GM18505 (cell line): Measurements from ENCODE around the gene NPHP1.
A peak's percentile ranks its signal among the peaks of the same experiment; 100 is the strongest.
"Not testable (repeated sequence)": the region's sequence is repeated elsewhere in the genome, so short reads cannot be mapped to it uniquely, and the experiment has no call there.

Source experiments
- ATAC-seq: cut with Tn5 transposase; IDR thresholded peaks from one replicate; pipeline ENCODE4 v1.9.1; 2021; ENCODE audit not compliant: unreplicated experiment
- POLR2A ChIP-seq: IDR thresholded peaks from 4 replicates; pipeline ENCODE4 v1.6.1; 2011; ENCODE audit warnings: borderline replicate concordance; ENCODE audit not compliant: insufficient read depth, insufficient read length; ENCODE audit errors: extremely low read depth

NPHP1 gene

GRCh38 chr2:110204408-110205385, at the start of gene NPHP1:
Gene NPHP1, minus strand, starts transcription at chr2:110205013. Its CDS starts 45 bp downstream, at chr2:110204968.
- peak; percentile 97 for ATAC-seq
- TF ChIP-seq POLR2A: peak; percentile 77

GRCh38 chr2:110248081-110248795, 43.4 kb upstream of the NPHP1 start:
- not testable (repeated sequence) for ATAC-seq

GRCh38 chr2:110245488-110246435, 40.9 kb upstream of the NPHP1 start:
- not testable (repeated sequence) for ATAC-seq

- ATAC-seq: not testable (repeated sequence)
These were observed 38.5 kb upstream of the NPHP1 start for GRCh38 chr2:110243283-110243682.

GRCh38 chr2:110234514-110234913, 29.7 kb upstream of the NPHP1 start:
- ATAC-seq: not testable (repeated sequence)

- not testable (repeated sequence) for ATAC-seq
These were observed 25.1 kb upstream of the NPHP1 start for GRCh38 chr2:110229886-110230285.

GRCh38 chr2:110222626-110223025, 17.8 kb upstream of the NPHP1 start:
- ATAC-seq: not testable (repeated sequence)

GRCh38 chr2:110221938-110222337, 17.1 kb upstream of the NPHP1 start:
- TF ChIP-seq POLR2A: no peak
- no peak for ATAC-seq

- ATAC-seq: no peak
- TF ChIP-seq POLR2A: no peak
These were observed 15.4 kb upstream of the NPHP1 start for GRCh38 chr2:110220190-110220564.

- no peak for TF ChIP-seq POLR2A
- ATAC-seq: no peak
These were observed 14.8 kb upstream of the NPHP1 start for GRCh38 chr2:110219496-110220189.

GRCh38 chr2:110218889-110219288, 14.1 kb upstream of the NPHP1 start:
- ATAC-seq: not testable (repeated sequence)

- ATAC-seq: no peak
- TF ChIP-seq POLR2A: no peak
These were observed 12.0 kb upstream of the NPHP1 start for GRCh38 chr2:110216803-110217202.

- no peak for ATAC-seq
- TF ChIP-seq POLR2A: no peak
These were observed 11.4 kb upstream of the NPHP1 start for GRCh38 chr2:110216199-110216598.
